NCI-H1694 treated with DMSO at 0.1 percent for 48 hours (cell line): ENCODE data around the gene LAYN.

Experiments used
- DNase-seq: peaks from one replicate; lab custom pipeline; 2025; lab: John Stamatoyannopoulos, UW

LAYN gene

DNA sequence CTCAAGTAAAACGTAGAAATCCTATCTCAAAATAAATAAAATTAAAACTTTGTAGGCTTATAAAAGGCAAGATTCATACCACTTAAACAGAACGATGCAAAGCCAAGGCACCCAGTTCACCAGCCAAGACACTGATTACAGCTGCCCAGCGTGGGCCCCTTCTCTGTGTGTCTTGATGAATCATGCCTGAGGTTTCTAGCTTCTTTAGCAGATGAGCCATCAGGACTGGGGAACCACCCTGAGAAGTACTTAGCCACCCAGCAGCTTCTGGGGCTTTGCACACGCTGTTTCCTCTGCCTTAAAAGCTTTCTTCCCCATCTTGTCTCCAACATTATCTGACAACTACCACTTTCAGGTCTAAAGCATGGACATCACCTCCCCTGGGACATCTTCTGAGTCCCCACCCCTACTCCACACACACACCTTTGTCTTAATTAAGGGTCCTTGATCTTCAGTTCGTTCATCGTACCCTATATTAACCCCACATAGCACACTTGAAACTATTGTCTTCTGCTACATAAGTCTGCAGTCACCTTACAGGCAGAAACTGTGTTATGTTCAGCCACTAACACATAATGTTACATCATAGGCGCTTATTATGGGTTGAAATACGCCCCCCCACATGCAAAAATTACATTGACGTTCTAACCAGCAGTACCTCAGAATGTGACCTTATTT lies 8.7 kb upstream of the LAYN start:
- DNase-seq = no peak

DNA sequence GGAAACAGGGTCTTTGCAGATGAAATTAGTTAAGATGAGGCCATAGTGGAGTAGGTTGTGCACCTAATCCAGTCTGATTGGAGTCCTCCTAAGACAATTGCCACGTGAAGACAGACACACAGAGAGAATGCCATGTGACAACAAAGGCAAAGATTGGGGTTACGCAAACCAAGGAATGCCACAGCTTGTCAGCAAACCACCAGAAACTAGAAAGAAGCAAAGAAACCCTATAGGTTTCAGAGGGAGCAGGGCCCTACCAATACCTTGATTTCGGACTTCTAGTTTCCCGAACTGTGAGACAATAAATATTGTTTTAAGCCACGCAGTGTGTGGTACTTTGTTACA lies 8.2 kb upstream of the LAYN start:
- no peak for DNase-seq

GRCh38 chr11:111535281-111535680 lies 5.2 kb upstream of the LAYN start:
- no peak for DNase-seq

GRCh38 chr11:111537336-111537860 lies 3.1 kb upstream of the LAYN start:
- no peak for DNase-seq

DNA sequence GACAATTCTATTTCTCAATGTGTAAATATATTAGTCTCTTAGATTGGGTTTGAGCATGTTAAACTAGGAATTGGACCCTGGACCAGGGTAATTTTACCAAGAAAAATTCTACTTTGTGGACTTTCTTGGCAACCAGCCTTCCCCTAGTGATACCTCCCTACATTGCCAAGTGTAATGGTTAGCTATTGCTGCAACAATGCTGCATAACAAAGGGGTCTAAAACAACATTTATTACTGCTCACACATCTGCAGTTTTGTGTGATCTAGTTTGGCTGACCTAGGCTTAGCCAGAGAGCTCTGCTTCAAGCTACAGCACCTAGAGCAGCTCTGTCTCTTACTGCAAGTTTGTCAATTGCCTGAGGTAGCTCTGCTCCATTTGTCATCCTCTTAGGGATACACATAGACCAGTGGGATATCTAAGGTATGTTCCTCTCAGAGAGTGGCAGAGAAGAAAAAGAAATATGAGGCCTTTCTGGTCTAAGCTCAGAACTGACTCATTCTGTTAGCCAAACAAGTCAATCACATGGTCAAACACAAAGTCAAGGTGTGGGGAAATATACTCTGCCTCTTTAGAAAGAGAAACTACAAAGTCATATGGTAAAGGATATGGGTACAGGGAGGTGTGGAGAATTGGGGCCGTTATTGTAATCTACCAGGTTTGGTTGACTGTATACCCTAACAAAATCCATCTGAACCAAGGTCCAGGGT lies 2.0 kb upstream of the LAYN start:
- DNase-seq = no peak

DNA sequence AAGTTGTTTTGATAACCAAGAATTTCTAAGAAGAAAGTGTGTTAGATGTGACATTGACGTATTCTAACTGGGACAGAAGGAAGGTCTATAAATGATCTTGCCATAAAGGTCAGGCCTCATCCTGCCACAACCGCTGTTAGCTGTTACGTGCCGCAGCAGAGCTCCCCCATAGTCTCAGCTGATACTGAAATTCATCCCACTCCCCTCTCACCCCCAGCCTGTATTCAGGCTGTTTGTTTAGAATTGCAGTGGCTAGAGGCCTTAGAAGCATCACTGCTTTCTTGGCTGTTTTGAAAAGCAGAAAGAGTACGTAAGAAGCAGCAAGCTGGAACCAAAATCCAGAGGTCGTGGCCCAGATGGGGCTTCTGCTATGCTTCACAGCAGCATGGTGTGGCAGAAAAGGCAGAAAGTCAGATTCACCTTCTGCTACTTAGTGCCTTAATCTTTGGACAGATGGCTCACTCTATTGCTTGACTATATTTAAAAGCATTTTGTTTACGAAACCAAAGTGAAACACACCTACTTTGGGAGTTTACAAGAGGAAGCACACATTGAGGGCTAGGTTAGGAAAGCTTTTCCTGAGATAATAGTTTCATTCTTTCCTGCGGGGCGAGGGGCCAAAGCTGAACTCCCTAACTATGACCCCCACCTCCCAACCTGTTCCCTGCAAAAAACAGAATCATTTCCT lies 950 bp upstream of the LAYN start:
- DNase-seq = no peak

- no peak for DNase-seq
Measured at GRCh38 chr11:111540937-111541253, 375 bp downstream of the LAYN start.

DNA sequence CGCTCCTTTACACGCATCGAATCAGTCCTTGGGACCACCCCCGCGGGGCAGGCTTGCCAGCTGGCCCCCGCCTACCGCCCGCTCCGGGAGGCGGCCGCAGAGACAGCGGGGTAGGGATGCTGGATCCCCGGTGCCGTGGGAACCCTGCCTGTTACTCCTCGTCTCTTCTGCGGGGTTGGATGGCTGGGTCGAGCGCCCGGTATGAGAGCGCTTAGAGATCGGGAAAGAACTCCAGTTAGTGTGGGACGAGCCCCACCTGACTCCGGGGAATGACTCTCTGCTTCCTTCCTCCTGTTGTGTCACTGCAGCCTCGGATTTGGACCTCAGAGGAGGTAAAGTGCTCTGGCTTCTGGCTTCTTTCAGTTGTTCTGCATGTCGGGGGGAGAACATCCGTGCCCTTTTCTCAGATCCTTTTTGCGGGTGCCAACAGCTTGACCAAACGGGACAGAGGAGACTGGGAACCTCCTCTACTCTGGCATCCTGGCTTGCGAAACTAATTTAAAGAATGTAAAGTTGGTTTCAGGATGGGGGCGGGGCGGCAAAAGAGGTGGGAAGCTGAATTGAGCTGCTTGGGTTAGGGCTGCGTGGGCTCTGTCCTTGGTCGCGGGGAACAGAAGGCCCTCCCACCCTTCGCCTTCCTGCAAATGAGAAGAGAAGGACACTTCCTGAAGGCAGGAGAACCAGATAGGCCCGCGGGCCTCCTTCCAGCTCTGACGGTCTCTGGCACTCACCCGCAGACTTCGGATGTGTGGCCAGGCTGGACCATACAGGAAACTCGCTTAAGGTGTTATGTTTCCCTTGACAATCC lies 938 bp downstream of the LAYN start:
- no peak for DNase-seq

- DNase-seq = no peak
Measured at GRCh38 chr11:111542606-111543275, 2.2 kb downstream of the LAYN start.

GRCh38 chr11:111548525-111548924 lies 8.0 kb downstream of the LAYN start:
- no peak for DNase-seq

DNA sequence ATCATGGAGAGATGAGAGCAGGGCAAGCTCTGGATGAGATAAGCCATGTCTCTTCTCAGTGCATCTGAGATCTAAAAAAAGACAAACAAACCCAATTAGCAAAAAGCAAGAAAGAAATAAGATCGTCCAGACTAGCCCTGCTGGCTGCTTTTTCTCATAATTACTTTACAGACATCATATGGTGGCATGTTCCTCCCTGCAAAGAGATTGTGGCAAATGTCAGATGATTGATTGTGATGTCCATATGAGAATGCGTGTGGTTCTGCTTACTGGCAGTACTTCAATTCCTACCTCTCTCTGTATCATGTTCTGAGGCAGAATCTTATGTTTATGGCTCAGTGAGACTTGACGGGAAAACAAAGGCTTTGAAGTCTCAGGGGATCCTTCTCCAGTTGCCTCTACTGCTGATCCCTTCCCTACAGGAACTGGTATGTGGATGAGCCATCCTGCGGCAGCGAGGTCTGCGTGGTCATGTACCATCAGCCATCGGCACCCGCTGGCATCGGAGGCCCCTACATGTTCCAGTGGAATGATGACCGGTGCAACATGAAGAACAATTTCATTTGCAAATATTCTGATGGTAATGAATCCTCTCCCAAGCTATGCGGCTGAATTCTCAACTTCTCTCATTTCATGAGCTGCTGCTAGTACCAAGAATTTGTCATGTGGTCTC lies 8.8 kb downstream of the LAYN start:
- no peak for DNase-seq

- DNase-seq = no peak
Measured at GRCh38 chr11:111549869-111550203, 9.3 kb downstream of the LAYN start.

DNA sequence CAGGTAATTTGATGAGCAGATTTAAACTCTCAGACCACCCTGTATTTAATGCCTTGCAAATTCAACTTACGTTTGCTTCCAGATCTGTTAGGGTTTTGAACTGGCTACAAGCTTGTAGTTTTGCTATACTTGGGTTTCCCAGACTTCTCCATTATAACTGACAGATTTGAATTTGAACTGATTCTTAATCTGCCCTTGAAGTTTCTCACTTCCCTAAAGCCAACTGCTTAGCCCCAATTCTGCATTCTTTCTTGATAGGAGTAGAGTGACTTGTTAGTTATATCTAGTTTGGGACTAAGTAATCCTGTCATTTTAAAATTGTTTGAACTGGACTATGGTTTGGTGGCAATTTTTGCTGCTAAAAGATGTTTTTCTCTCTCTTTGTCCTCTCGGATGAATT lies 9.7 kb downstream of the LAYN start:
- DNase-seq = no peak

GRCh38 chr11:111554532-111554931 lies 14.0 kb downstream of the LAYN start:
- DNase-seq = no peak

GRCh38 chr11:111555255-111555654 lies 14.7 kb downstream of the LAYN start:
- DNase-seq = no peak

DNA sequence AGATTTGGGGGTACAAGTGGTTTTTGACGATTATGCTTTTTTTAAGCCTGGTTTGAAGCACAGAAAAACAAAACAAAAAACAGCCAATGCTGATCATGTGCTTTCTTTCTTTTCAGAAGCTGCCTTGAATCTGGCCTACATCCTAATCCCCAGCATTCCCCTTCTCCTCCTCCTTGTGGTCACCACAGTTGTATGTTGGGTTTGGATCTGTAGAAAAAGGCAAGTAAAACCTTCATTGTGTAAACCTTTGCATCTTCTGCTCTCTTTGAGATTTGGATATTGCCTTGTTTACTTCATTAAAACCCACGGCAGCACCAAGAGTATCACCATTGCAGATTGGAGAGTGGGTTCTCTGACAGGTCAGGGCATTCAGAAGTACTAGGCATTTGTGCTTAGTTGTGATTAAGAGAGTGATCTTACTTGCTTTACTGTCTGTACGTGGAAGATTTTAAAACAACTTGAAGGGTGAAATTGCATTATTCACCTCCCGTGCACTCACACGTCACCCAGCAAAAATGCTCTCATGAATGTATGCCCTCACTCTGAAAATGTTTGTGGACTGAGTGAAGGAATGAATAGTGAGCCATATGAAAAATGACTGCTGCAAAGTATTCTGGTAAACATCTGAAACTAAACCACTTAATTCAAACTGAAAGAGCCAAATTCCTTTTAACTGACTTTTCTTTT lies 17.0 kb downstream of the LAYN start:
- no peak for DNase-seq

DNA sequence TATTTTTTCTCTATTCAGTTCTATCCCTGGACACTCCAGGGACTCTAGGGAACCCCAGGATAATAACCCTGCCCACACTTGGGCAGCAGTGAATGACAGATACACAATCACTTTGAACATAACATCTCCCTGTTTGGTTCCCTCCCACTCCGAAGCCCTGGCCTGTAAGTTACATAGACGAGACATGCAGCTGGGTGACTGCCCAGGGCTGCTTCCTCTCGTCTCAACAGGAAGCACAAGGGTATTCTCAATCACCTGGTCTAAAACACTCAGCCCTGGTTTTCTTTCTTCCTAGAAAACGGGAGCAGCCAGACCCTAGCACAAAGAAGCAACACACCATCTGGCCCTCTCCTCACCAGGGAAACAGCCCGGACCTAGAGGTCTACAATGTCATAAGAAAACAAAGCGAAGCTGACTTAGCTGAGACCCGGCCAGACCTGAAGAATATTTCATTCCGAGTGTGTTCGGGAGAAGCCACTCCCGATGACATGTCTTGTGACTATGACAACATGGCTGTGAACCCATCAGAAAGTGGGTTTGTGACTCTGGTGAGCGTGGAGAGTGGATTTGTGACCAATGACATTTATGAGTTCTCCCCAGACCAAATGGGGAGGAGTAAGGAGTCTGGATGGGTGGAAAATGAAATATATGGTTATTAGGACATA lies 19.4 kb downstream of the LAYN start:
- DNase-seq = no peak

- DNase-seq = no peak
Measured at GRCh38 chr11:111560800-111561199, 20.3 kb downstream of the LAYN start.

- DNase-seq = no peak
Measured at GRCh38 chr11:111561306-111561705, 20.8 kb downstream of the LAYN start.

DNA sequence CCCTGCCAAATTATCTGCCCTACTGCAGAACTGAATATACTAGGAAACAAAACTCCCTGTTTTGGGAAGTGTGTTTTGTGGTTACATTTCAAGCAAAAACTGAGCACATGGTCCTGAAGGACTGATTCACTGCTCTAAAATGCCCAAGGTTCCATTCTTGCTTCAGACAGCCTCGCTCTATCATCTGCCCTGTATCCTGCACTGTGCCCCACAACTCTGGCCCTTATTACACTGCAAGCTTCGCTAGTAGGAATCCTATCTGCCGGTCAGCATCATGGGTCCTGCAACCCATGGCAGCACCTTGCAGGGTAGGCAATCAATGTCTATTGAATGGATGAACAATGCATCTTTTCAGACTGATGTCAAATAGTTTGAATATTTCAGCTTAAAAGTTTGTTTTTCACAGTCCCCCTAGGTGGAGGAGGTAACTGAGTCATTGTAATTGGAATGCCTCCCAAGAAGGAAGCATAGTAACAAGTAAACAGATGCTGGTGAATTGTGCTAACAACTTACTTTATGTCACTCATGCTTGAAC lies 21.3 kb downstream of the LAYN start:
- DNase-seq = no peak
